Measurements from ENCODE around the gene PYCR2.
"Not testable (repeated sequence)": the region's sequence is repeated elsewhere in the genome, so short reads cannot be mapped to it uniquely, and the experiment has no call there.

The PYCR2 gene
- total RNA-seq: 15.3 to 29.4 reads per million in 2 donors

DNA sequence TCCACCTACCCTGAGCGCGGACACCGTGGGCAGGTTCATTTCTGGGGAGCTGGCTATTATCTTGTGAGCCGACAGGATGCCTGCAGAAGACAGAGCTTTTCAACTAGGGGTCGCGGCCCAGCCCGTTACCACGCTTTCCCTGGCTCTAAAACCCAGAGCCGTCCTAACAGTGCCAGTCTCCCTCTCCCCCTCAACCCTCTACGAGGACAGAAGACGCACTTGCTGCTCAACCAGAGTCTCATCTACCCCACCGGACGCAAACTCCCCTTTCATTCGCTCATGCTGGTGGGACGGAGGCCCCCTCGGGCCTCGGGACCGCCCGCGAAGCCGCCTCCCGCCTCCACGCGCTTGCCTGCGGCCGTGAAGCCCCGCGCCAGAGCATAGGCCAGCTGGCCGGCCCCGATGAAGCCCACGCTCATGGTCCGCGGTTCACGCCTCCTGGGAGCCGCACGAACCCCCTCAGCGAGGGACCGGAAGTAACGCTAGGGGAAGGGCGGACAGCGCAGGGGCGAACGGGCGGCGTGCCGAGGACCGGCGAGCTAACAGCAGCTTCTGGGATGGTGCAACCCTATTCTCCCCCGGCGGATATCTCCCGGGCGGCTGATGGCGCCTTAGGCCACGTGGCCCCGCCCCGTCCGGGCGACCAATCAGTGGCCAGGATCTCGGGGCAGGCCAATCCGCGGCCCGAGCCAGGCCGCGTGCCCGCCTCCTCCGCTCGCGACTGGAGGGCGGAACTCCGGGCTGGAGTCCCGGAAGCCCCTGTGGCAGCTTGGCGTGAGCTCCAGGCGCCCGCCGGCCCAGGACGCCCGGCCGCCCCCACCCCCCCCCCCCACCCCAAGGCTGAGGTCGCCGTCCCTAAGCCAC lies at the start of gene PYCR2:
Gene PYCR2 (minus strand): TSS at position 559 of the 864 bp plus-strand sequence. CDS start 140 bp downstream, at position 419.
- DNase-seq: peak; percentile 92 to 97 (median 92)

DNA sequence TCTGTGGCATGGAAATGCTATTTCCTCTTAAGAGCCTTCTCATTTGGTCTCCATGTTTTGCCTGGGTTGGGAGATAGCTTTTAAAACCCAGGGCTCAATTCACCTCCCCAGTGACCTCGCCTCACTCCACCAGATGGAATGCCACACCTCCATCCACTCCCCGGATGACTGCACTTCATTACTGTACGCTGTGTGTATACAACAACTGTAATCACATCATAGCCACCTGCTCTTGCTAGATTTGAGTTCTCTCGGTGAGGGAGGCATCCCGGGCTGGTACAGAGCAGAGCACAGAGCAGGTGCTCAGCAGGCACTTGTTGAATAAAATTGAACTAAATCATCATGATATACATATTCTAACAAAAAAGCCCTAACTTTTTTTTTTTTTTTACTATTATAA lies 49.1 kb upstream of the PYCR2 start:
- DNase-seq: no peak

DNA sequence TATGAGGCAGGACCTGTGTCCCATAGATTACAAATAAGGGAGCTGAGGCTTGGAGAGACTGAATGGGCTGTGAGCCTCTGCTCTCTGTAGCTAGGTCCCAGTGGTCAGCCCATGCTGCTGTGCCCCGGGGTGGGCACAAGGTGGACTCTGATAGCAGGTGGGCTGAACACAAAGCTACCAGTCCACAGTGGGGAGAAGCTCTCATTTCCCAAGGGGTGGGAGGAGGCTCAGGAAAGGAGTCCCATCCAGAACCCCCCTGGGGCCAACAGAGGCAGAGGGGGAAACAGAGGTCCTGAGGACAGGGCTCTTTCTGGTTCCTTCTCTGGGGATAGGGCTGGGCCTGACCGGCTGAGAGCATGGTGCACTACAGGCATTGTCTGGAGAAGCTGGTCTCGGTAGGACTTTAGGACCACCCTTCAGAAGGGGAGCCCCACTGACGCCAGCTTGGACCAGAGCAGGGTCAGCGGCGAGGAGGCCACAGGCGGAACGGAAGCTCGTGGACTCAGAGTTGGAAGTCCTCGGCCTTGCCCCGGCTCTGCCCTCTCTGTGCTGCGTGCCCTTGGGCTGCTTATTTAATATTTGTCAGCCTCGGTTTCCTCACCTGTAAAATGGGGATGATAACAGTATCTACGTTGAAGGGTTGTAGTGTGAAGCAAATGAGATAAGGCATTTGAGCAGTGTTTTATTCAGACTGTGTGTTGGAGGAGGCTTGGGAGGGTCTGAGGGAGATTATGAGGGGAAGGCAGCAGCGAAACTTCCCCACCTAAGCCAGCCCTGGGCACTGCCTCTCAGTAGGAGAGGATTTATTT lies 48.5 kb upstream of the PYCR2 start:
- no peak for DNase-seq

DNA sequence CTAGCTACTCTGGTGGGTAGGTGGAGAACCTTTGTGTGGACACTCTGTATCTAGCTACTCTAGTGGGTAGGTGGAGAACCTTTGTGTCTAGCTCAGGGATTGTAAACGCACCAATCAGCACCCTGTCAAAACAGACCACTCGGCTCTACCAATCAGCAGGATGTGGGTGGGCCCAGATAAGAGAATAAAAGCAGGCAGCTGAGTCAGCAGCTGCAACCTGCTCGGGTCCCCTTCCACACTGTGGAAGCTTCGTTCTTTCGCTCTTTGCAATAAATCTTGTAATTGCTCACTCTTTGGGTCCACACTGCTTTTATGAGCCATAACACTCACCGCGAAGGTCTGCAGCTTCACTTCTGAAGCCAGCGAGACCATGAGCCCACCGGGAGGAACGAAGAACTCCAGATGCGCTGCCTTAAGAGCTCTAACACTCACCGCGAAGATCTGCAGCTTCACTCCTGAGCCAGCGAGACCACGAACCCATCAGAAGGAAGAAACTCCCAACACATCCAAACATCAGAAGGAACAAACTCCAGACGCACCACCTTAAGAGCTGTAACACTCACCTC lies 46.6 kb upstream of the PYCR2 start:
- not testable (repeated sequence) for DNase-seq

DNA sequence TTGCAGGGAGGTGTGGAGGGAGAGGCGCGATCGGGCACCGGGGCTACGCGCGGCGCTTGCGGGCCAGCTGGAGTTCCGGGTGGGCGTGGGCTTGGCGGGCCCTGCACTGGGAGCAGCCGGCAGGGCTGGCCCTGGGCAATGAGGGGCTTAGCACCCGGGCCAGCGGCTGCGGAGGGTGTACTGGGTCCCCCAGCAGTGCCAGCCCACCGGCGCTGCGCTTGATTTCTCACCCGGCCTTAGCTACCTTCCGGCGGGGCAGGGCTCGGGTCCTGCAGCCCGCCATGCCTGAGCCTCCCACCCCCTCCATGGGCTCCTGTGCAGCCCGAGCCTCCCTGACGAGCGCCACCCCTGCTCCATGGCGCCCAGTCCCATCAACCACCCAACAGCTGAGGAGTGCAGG lies 45.7 kb upstream of the PYCR2 start:
- not testable (repeated sequence) for DNase-seq

DNA sequence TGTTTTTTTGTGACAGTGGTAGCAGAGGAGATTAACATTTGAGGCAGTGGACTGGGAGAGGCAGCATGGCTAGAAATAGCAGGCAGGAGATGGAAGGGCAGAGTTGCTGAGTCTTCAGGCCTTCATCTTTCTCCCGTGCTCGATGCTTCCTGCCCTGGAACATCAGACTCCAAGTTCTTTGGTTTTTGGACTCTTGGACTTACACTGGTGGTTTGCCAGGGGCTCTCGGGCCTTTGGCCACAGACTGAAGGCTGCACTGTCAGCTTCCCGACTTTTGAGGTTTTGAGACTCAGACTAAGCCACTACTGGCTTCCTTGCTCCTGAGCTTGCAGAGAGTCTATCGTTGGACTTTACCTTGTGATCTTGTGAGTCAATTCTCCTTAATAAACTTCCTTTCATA lies 41.2 kb upstream of the PYCR2 start:
- DNase-seq: no peak

DNA sequence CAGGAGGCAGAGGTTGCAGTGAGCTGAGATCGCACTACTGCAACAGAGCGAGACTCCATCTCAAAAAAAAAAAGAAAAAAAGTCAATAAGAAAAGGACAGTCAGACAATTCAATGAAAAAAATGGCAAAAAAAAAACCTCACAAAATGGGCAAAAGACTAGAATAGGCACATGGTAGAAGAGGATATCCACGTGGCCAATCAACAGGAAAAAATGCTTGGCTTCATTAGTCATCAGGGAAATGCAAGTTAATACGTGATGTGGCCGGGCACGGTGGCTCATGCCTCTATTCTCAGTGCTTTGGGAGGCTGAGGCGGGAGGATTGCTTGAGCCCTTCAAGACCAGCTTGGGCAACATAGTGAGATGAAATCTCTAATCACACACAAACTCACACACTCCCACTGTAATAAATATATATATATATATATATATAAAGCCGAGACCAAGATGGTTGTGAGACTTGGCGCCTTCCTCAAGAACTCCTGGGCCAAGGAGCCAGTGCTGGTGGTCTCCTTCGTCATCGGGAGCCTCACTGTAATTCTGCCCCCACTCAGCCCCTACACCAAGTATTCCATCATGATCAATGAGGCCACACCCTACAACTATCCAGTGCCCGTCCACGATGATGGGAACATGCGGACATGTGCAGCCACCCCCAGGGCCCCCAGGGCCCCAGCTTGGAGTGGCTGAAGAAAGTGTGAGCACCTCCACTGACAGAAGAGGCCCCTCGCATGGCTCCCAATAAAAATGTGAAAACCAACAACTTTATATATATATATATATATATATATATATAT lies 39.9 kb upstream of the PYCR2 start:
- no peak for DNase-seq

DNA sequence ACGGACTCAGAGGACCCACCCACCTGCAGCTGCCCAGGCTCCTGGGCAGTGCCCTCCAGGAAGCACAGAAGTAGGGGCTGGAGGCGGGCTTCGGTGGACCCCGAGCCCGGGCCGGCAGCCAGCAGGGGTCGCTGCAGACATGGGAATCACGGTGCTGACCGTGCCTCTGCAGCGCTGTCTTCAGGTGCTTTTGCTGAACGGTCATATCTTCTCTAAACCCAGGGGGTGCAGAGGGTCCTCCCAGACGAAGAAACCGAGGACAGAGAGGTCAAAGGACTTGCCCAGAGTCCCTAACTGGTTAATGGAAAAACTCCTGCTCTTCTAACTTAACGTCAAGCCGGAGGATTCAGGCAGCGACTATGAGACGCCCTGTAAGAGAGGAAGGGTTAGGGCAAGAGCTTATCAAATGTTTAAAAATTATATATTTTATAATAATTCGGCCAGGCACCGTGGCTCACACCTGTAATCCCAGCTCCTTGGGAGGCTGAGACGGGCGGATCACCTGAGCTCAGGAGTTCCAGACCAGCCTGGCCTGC lies 38.5 kb upstream of the PYCR2 start:
- DNase-seq: peak; percentile 21 to 51 (median 38)

DNA sequence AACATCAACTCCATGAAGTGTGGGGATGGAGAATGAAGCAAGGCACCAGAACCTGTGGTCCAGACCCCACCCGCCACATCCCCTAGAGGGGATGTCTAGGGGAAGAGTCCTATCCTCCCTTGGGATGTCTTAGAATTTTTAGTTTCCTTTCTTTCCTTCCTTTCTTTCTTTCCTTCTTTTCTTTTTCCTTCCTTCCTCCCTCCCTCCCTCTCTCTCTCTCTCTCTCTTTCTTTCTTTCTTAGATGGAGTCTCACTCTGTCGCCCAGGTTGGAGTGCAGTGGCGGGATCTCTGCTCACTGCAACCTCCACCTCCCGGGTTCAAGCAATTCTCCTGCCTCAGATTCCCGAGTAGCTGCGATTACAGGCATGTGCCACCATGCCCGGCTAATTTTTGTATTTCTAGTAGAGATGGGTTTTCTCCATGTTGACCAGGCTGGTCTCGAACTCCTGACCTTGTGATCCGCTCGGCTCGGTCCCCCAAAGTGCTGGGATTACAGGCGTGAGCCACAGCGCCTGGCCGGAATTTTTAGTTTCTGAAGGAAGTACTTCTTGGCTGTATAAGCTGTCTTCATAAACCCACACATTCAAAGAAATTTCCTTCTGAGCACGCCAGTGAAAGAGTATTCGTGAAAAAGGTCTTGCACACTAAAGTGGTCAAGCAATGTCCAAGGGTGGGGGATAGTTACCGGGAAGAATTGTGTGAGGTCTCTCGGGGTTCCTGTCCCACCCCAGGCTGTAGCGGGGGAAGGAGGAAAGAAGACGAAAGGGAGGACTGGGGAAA lies 37.8 kb upstream of the PYCR2 start:
- no peak for DNase-seq

DNA sequence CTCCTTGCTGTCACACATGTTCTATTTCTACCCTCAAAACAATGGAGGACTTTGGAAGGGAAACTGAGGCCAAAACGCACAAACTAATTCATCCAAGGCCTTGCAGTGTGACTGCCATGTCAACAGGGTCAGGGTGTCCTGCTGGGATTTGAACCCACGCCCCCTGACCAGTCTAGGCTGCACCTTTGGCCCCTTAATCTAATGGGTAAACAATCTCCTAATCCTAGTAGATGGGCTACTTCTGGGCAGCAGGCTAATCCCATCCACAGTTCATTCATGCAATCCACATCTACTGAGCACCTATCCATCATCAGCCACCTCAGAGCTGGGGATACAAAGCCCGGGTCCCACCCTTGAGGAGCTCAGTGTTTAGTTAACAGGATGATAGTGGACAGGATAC lies 34.0 kb upstream of the PYCR2 start:
- DNase-seq: no peak

DNA sequence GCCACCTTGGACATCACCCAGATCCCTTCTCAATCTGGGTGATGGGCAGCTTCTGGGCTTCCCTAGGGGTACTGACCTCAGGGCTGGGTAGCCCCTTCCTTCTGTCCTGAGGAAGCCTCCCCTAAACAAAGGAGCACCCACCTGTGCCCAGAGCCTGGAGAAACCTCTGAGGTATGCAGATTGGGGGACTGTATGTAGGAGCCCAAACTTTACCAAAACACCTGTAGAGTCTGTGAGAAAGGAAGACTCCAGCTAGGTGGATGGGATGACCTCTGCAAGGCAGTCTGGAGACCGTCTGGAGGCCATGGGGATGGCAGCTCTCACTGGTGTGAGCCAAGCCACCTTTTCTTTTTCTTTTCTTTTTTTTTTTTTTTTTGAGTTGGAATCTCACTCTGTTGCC lies 30.7 kb upstream of the PYCR2 start:
- DNase-seq: no peak

DNA sequence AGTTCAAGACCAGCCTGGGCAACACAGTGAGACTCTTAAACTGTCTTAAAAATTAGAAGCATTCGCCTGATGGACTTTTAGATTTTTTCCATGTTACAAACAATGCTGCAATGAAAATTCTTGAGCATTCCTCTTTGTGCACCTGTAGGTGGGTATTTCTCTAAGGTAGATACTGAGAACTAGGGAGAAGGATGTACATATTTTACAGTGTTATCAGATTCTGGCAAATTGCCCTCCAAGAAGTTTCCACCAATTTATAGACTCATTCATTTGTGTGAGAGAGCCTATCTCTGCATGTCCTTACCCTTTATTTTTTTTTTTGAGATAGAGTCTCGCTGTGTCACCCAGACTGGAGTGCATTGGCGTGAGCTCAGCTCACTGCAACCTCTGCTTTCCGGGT lies 29.3 kb upstream of the PYCR2 start:
- no peak for DNase-seq

DNA sequence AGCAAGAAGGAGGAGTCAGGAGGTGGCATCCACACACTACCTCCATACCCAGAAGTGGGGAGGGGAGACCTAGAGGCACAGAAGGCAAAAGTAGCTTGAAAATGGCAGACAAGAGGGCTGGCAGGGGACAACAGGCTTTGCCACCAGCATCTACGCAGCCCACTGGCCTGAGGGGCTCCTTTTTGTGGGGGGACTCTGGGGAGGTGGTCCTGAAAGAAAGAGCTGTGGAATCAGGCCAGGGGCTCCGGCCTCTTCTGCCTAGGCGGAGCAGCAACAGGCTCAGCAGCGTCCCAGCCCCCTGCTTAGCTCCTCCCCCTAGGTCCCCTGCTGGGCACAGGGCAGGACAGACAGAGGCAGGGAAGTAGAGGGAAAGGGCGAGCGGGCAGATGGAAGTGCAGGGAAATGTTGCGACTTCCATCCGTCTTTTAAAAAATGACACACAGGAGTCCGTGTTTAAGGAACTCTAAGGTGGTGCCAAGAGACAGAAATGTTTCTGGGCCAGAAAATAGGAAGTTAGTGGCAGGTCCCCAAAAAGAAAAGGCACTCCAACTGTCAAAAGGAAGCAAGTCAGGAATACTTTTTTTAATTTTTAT lies 27.0 kb upstream of the PYCR2 start:
- no peak for DNase-seq

DNA sequence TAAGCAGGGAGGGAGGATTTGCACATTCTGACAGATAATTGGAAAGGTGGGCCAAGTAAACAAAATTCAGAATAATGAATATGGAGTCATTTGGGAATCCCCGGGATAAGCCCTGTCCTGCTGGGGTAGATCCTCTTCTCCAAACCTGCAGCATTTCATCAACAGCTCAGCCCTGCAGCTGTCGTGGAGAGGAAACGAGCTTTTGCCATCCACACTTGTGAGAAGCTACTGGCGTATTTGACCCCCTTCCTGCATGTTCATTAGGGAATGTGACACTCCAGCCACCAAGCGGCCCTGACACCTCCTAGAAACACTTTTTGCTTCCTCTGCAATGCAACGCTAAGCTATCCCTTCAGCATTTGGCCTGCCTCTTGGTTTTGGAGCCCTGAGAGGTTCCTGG lies 25.0 kb upstream of the PYCR2 start:
- DNase-seq: no peak

DNA sequence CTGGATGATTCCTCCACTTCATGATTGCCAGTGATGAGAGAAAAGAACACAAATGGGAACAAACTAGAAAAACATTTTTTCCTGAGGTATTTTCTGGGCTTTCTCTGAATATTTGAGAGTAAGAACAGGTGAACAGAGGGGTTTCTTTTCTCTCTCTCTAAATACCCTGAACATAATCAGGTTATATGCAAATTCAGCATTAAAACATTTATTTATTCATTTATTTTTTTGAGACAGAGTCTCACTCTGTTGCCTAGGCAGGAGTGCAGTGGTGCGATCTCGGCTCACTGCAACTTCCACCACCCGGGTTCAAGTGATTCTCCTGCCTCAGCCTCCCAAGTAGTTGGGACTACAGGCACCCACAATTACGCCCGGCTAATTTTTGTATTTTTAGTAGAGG lies 22.8 kb upstream of the PYCR2 start:
- DNase-seq: no peak

DNA sequence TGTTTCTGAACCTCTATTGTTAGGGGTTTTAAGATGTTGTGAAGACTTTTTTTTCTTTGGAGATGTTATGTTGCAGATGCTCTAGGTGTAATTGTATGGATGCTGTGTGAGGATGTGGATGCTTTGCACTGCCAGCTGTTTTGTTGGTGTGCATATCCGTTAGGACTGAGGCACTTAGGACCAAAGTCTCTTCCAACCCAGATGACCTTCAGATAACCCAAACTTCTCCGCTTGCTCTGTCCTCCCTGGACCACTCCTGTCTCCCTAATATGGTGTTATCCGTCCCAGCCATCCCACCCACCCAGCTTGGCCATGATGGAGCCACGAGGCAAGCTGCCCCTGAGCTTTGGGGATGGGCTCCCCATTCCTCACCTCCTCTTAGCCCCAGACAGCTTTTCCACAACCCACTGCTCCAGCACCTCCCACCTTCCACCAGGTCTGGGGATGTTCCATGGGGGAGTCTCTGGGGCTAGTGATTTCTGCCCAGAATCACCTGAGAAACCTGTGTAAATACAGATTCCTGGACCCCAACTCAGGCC lies 22.1 kb upstream of the PYCR2 start:
- no peak for DNase-seq

DNA sequence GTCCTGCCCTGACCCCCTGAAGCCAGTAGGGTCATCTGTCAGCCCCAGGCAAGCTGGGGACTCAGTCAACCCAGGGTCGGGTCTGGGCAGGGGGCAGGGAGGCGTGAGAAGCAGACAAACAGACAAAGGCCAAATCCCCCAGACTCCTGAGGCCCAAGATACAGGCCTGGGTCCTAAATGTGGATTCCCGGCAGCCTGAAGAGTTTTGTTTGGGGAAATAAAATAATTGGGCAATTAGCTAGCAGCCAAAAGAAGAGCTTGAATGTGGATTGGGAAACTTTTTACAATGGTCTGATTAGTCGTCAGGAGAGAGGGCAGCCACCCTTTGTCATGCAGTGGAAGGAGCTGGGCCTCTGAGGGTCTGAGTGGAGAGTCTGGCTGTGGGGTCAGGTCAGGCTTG lies 21.5 kb upstream of the PYCR2 start:
- DNase-seq: no peak

DNA sequence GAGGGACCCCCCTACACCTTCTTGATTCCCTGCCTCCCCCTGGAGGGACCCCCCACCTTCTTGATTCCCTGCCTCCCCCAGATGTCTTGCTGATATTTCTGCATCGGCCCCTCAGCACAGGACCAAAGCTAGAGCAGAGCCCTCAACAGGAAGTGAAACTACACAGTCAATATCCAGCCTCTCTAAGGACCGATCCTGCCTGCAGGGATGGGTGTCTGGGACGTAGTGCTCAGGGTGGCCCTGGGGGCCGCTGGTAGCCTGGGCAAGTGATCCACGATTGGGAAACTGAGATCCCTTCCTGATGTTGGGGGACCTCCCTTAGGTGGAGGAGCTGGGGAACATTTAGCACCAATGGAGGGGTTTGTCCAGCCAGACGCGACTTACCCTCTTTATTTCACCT lies 20.9 kb upstream of the PYCR2 start:
- peak in 1 of 5 experiments; percentile 31 for DNase-seq

DNA sequence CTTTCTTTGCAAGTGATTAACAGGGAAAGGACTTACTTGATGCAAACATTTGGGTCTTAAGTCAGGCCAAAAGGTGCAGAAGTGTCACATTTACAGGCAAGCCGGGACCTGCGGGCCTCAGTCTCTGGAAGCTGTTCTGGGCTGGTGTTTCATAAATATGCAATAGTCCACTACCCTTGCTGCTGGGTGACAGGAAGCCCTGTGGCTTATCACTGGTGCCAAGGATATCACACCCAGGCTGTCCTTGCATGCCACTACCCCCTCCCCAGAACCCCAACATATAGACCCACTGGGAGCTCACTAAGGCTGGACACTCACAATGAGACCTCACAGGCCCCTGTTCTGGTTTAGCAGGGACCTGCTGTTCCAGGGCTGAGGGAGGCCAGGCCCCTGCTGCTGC lies 20.3 kb upstream of the PYCR2 start:
- no peak for DNase-seq

DNA sequence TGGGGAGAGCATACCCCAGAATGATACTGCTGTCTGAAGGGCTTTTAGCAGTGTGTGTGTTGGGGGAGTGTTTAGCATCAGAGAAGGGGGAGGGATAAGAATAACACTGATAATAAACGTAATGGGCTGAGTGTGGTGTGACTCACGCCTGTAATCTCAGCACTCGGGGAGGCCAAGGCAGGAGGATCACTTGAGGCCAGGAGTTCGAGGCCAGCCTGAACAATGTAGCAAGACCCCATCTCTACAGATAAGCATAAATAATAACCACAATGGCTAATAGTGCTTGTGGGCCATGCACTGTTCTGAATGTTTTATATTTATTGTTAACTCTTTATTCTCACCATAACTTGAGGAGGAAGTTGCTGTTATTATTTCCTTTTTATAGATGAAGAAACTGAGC lies 19.5 kb upstream of the PYCR2 start:
- DNase-seq: no peak

DNA sequence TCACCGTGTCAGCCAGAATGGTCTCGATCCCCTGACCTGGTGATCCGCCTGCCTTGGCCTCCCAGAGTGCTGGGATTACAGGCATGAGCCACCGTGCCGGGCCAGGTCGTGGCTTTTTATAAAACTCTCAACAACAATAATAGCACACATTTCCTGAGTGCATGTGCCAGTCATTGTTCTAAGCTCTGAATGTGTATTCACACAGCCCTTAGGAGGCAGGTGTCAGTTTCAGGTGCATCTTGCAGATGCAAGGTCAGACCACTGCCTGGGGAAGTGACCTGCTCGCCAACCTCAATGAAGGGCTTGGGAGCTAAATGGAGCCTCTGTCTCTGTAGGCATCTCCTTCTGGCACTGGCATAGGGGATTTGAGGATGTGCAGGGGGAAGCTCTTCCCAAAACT lies 18.5 kb upstream of the PYCR2 start:
- no peak for DNase-seq
